HFFc6 (cell line): ENCODE results near the gene PHACTR1. TPM values are rescaled to one million over a fixed set of nuclear protein-coding genes. Genes with fewer than 3 reads are reported as not detected.

Experiments
- DNase-seq: peaks from one replicate; pipeline ENCODE4 v3.0.0-alpha.2; 2018
- H3K27ac Mint-ChIP-seq: 2 replicates; pipeline ENCODE4 v1.8.0; 2020; ENCODE audit warnings: mild to moderate bottlenecking, mixed read lengths
- H3K27me3 Mint-ChIP-seq: 2 replicates; pipeline ENCODE4 v1.8.0; 2021; ENCODE audit warnings: mild to moderate bottlenecking, moderate library complexity, mixed read lengths; ENCODE audit not compliant: insufficient read depth
- H3K36me3 Mint-ChIP-seq: 2 replicates; pipeline ENCODE4 v1.8.0; 2021; ENCODE audit warnings: low read depth, mixed read lengths
- H3K4me1 Mint-ChIP-seq: 2 replicates; pipeline ENCODE4 v1.8.0; 2020; ENCODE audit warnings: low read depth, mixed read lengths
- H3K4me3 Mint-ChIP-seq: 2 replicates; pipeline ENCODE4 v1.8.0; 2020; ENCODE audit warnings: mild to moderate bottlenecking, moderate library complexity, mixed read lengths
- H3K9me3 Mint-ChIP-seq: 2 replicates; pipeline ENCODE4 v1.8.0; 2020; ENCODE audit warnings: mild to moderate bottlenecking, mixed read lengths
- CTCF ChIP-seq: fragments of 200-600 bp; sonication (generic); IDR thresholded peaks from 2 replicates; pipeline ENCODE4 v1.5.0; 2021; ENCODE audit warnings: antibody characterized with exemption, mild to moderate bottlenecking
- total RNA-seq, 6 experiments: library from RNA; stranded (reverse); fragmentation: NEBNext Ultra II Directional; extraction: Animal tissue kit (Norgen Biotek cat#: 25700); gene quantifications; 2 replicates in 1 of 6; 3 replicates in 5 of 6; pipeline ENCODE4 v1.2.3, GENCODE V29; 2021

The PHACTR1 gene
- total RNA-seq, 6 experiments from 2014 or later: 2.5 to 4.7 (median 3.9) TPM

GRCh38 chr6:13273202-13273930, 556.8 kb downstream of the PHACTR1 start:
- no peak for DNase-seq
- no peak for TF ChIP-seq CTCF

GRCh38 chr6:13273931-13274706, 557.6 kb downstream of the PHACTR1 start:
- Mint-ChIP-seq H3K4me3 (no peak overlapping the region), H3K36me3 (no peaks in the 10 kb centered on the region), H3K9me3 (no peaks in the 10 kb centered on the region), H3K27me3 (peaks cover 5% of the 10 kb centered on the region), H3K4me1 (peaks cover 27% of the 10 kb centered on the region), H3K27ac (no peak overlapping the region)
- no peak for TF ChIP-seq CTCF
- DNase-seq: no peak

More at GRCh38 chr6:13273202-13273930, 556.8 kb downstream of the PHACTR1 start:
- Mint-ChIP-seq H3K27ac (no peak overlapping the region), H3K9me3 (no peaks in the 10 kb centered on the region), H3K27me3 (peaks cover 5% of the 10 kb centered on the region), H3K36me3 (no peaks in the 10 kb centered on the region), H3K4me1 (peaks cover 27% of the 10 kb centered on the region), H3K4me3 (no peak overlapping the region)

- H3K4me1 Mint-ChIP-seq: peaks cover 27% of the 10 kb centered on the region
- no peak for TF ChIP-seq CTCF
- no peaks in the 10 kb centered on the region for H3K36me3 Mint-ChIP-seq
- H3K4me3 Mint-ChIP-seq: no peak overlapping the region
- DNase-seq: no peak
- H3K9me3 Mint-ChIP-seq: no peaks in the 10 kb centered on the region
- H3K27me3 Mint-ChIP-seq: peaks cover 5% of the 10 kb centered on the region
- H3K27ac Mint-ChIP-seq: no peak overlapping the region
Observed at GRCh38 chr6:13274707-13275434, 558.3 kb downstream of the PHACTR1 start.

GRCh38 chr6:13275435-13275989, 558.9 kb downstream of the PHACTR1 start:
- Mint-ChIP-seq H3K36me3 (no peaks in the 10 kb centered on the region), H3K4me3 (no peak overlapping the region), H3K9me3 (no peaks in the 10 kb centered on the region), H3K27me3 (peaks cover 5% of the 10 kb centered on the region), H3K4me1 (peaks cover 28% of the 10 kb centered on the region), H3K27ac (no peak overlapping the region)
- no peak for DNase-seq
- TF ChIP-seq CTCF: no peak

GRCh38 chr6:13277231-13277630, 560.7 kb downstream of the PHACTR1 start:
- H3K9me3 Mint-ChIP-seq: no peaks in the 10 kb centered on the region
- H3K27me3 Mint-ChIP-seq: peaks cover 3% of the 10 kb centered on the region
- H3K36me3 Mint-ChIP-seq: no peaks in the 10 kb centered on the region
- H3K4me3 Mint-ChIP-seq: no peak overlapping the region
- no peak for TF ChIP-seq CTCF
- DNase-seq: no peak
- no peak overlapping the region for H3K27ac Mint-ChIP-seq
- peaks cover 28% of the 10 kb centered on the region for H3K4me1 Mint-ChIP-seq
